Neural progenitor cell (in vitro differentiated cells): ENCODE data around the gene RIOK3. TPM values are rescaled to one million over a fixed set of nuclear protein-coding genes. Genes with fewer than 3 reads are reported as not detected.

Experiments
- DNase-seq: peaks from one replicate; pipeline ENCODE4 v3.0.0-alpha.2; 2016; ENCODE audit warnings: low spot score
- H2AFZ ChIP-seq: fragments of 200-600 bp; sonication (generic); replicated peaks from 2 replicates; pipeline ENCODE4 v1.6.1; 2016; ENCODE audit warnings: antibody characterized with exemption
- H3F3A ChIP-seq: fragments of 200-600 bp; sonication (generic); 2 replicates; pipeline ENCODE4 v1.6.1; 2016; ENCODE audit warnings: antibody characterized with exemption, low read depth
- H3K27ac ChIP-seq: fragments of 200-600 bp; sonication (generic); 2 replicates; pipeline ENCODE4 v1.5.1; 2016; ENCODE audit warnings: mild to moderate bottlenecking
- H3K27me3 ChIP-seq: fragments of 200-600 bp; sonication (generic); 2 replicates; pipeline ENCODE4 v1.6.1; 2016; ENCODE audit warnings: mild to moderate bottlenecking, moderate library complexity
- H3K36me3 ChIP-seq: fragments of 200-600 bp; sonication (generic); 2 replicates; pipeline ENCODE4 v1.5.1; 2016
- H3K4me1 ChIP-seq: fragments of 200-600 bp; sonication (generic); 2 replicates; pipeline ENCODE4 v1.6.1; 2016; ENCODE audit warnings: mixed run types
- H3K4me2 ChIP-seq: fragments of 200-600 bp; sonication (generic); 2 replicates; pipeline ENCODE4 v1.6.1; 2016
- H3K4me3 ChIP-seq: fragments of 200-600 bp; sonication (generic); 2 replicates; pipeline ENCODE4 v1.5.1; 2016
- H3K79me2 ChIP-seq: fragments of 200-600 bp; sonication (generic); 2 replicates; pipeline ENCODE4 v1.6.1; 2016; ENCODE audit warnings: low read depth
- H3K9ac ChIP-seq: fragments of 200-600 bp; sonication (generic); 2 replicates; pipeline ENCODE4 v1.6.1; 2016
- H3K9me3 ChIP-seq: fragments of 200-600 bp; sonication (generic); 2 replicates; pipeline ENCODE4 v1.5.1; 2016; ENCODE audit warnings: low read depth
- H4K20me1 ChIP-seq: fragments of 200-600 bp; sonication (generic); 2 replicates; pipeline ENCODE4 v1.6.1; 2016; ENCODE audit warnings: low read depth
- H3K27ac Mint-ChIP-seq: 3 replicates; pipeline ENCODE4 v1.8.0; 2021; ENCODE audit warnings: mixed read lengths
- H3K27me3 Mint-ChIP-seq: 2 replicates; pipeline ENCODE4 v1.8.0; 2022; ENCODE audit warnings: low read depth, mild to moderate bottlenecking, inconsistent platforms, moderate library complexity, mixed read lengths; ENCODE audit not compliant: insufficient read depth
- H3K36me3 Mint-ChIP-seq: 3 replicates; pipeline ENCODE4 v1.8.0; 2021; ENCODE audit warnings: mixed read lengths
- H3K4me1 Mint-ChIP-seq: 3 replicates; pipeline ENCODE4 v1.8.0; 2021; ENCODE audit warnings: mixed read lengths
- H3K4me3 Mint-ChIP-seq: 3 replicates; pipeline ENCODE4 v1.8.0; 2021; ENCODE audit warnings: mild to moderate bottlenecking, moderate library complexity, mixed read lengths
- H3K9me3 Mint-ChIP-seq: 3 replicates; pipeline ENCODE4 v1.8.0; 2020; ENCODE audit warnings: mixed read lengths
- CTCF ChIP-seq: fragments of 200-600 bp; sonication (generic); IDR thresholded peaks from 2 replicates; pipeline ENCODE4 v1.5.1; 2017; ENCODE audit warnings: antibody characterized with exemption, mild to moderate bottlenecking
- EZH2 ChIP-seq: fragments of 200-600 bp; sonication (generic); IDR thresholded peaks from 2 replicates; pipeline ENCODE4 v1.6.1; 2017; ENCODE audit warnings: antibody characterized with exemption, mild to moderate bottlenecking, moderate library complexity
- EZH2phosphoT487 ChIP-seq: fragments of 200-600 bp; sonication (generic); IDR thresholded peaks from 2 replicates; pipeline ENCODE4 v1.6.1; 2017; ENCODE audit warnings: antibody characterized with exemption
- total RNA-seq: library from RNA; depleted of rRNA; stranded (reverse); fragments of >200 nt; gene quantifications from 2 replicates; pipeline ENCODE4 v1.2.3, GENCODE V29; 2015; ENCODE audit warnings: low replicate concordance

Gene RIOK3
- total RNA-seq, 1 donor from 2014 or later = 77.5 TPM

- peaks cover 8% of the 10 kb centered on the region for H3K27me3 Mint-ChIP-seq
- Histone ChIP-seq H2AFZ (no peak overlapping the region), H3K9me3 (no peaks in the 10 kb centered on the region), H3F3A (no peaks in the 10 kb centered on the region), H3K27ac (no peak overlapping the region), H3K4me3 (no peak overlapping the region), H3K4me1 (peaks cover 10% of the 10 kb centered on the region), H3K9ac (no peak overlapping the region), H3K27me3 (no peaks in the 10 kb centered on the region), H4K20me1 (peaks cover 17% of the 10 kb centered on the region), H3K79me2 (peaks cover 29% of the 10 kb centered on the region), H3K4me2 (no peak overlapping the region), H3K36me3 (no peaks in the 10 kb centered on the region)
- no peak for DNase-seq
- H3K4me3 Mint-ChIP-seq = no peak overlapping the region
- H3K36me3 Mint-ChIP-seq = no peaks in the 10 kb centered on the region
- peaks cover 15% of the 10 kb centered on the region for H3K4me1 Mint-ChIP-seq
- no peak for TF ChIP-seq EZH2phosphoT487
- no peak for TF ChIP-seq EZH2
- H3K9me3 Mint-ChIP-seq = no peaks in the 10 kb centered on the region
- peak overlapping the region; percentile 90 for H3K27ac Mint-ChIP-seq
These were observed 2.1 kb upstream of the RIOK3 start for GRCh38 chr18:23451011-23451410.

- no peak for TF ChIP-seq EZH2phosphoT487
- TF ChIP-seq CTCF = no peak
- TF ChIP-seq EZH2 = no peak
- Mint-ChIP-seq H3K27me3 (peaks cover 8% of the 10 kb centered on the region), H3K4me1 (peaks cover 15% of the 10 kb centered on the region), H3K4me3 (no peak overlapping the region), H3K27ac (no peak overlapping the region), H3K9me3 (no peaks in the 10 kb centered on the region), H3K36me3 (no peaks in the 10 kb centered on the region)
- H3K4me1 ChIP-seq = peaks cover 10% of the 10 kb centered on the region
- H3K4me3 ChIP-seq = no peak overlapping the region
- H3K27ac ChIP-seq = no peak overlapping the region
- H3K79me2 ChIP-seq = peaks cover 34% of the 10 kb centered on the region
- H3F3A ChIP-seq = no peaks in the 10 kb centered on the region
- no peak overlapping the region for H2AFZ ChIP-seq
- H3K27me3 ChIP-seq = no peaks in the 10 kb centered on the region
- H3K9me3 ChIP-seq = no peaks in the 10 kb centered on the region
- no peak for DNase-seq
- no peak overlapping the region for H3K4me2 ChIP-seq
- no peaks in the 10 kb centered on the region for H3K36me3 ChIP-seq
- no peak overlapping the region for H3K9ac ChIP-seq
- peaks cover 18% of the 10 kb centered on the region for H4K20me1 ChIP-seq
These were observed 1.6 kb upstream of the RIOK3 start for GRCh38 chr18:23451491-23451890.

- Histone ChIP-seq H3K4me3 (peak overlapping the region; percentile 90), H3K9me3 (no peaks in the 10 kb centered on the region), H4K20me1 (peaks cover 26% of the 10 kb centered on the region), H3K9ac (no peak overlapping the region), H2AFZ (peak overlapping the region; percentile 14), H3K4me1 (peaks cover 10% of the 10 kb centered on the region), H3F3A (no peaks in the 10 kb centered on the region), H3K4me2 (peak overlapping the region; percentile 67), H3K27me3 (no peaks in the 10 kb centered on the region), H3K36me3 (no peaks in the 10 kb centered on the region), H3K79me2 (peaks cover 42% of the 10 kb centered on the region), H3K27ac (no peak overlapping the region)
- Mint-ChIP-seq H3K4me3 (peak overlapping the region; percentile 100), H3K9me3 (no peaks in the 10 kb centered on the region), H3K36me3 (no peaks in the 10 kb centered on the region), H3K4me1 (peaks cover 15% of the 10 kb centered on the region), H3K27me3 (peaks cover 7% of the 10 kb centered on the region), H3K27ac (no peak overlapping the region)
- no peak for DNase-seq
- no peak for TF ChIP-seq EZH2
- no peak for TF ChIP-seq EZH2phosphoT487
- TF ChIP-seq CTCF = no peak
These were observed 750 bp upstream of the RIOK3 start for GRCh38 chr18:23452347-23452727.

GRCh38 chr18:23453680-23454058 lies 582 bp downstream of the RIOK3 start:
- H3K9me3 ChIP-seq = no peaks in the 10 kb centered on the region
- H3K4me2 ChIP-seq = peak overlapping the region; percentile 79
- no peaks in the 10 kb centered on the region for H3F3A ChIP-seq
- H3K27ac ChIP-seq = no peak overlapping the region
- peaks cover 17% of the 10 kb centered on the region for H3K4me1 Mint-ChIP-seq
- peak overlapping the region; percentile 75 for H3K9ac ChIP-seq
- peak overlapping the region; percentile 100 for H3K4me3 Mint-ChIP-seq
- H3K9me3 Mint-ChIP-seq = no peaks in the 10 kb centered on the region
- no peaks in the 10 kb centered on the region for H3K36me3 Mint-ChIP-seq
- no peaks in the 10 kb centered on the region for H3K36me3 ChIP-seq
- H2AFZ ChIP-seq = no peak overlapping the region
- no peak for DNase-seq
- peak overlapping the region; percentile 90 for H3K4me3 ChIP-seq
- peaks cover 6% of the 10 kb centered on the region for H3K27me3 Mint-ChIP-seq
- H4K20me1 ChIP-seq = peaks cover 39% of the 10 kb centered on the region
- H3K27ac Mint-ChIP-seq = no peak overlapping the region
- H3K79me2 ChIP-seq = peaks cover 55% of the 10 kb centered on the region
- H3K4me1 ChIP-seq = peaks cover 10% of the 10 kb centered on the region
- no peak for TF ChIP-seq EZH2
- no peak for TF ChIP-seq EZH2phosphoT487
- TF ChIP-seq CTCF = no peak
- H3K27me3 ChIP-seq = no peaks in the 10 kb centered on the region
